ENCODE measurements around the gene ANKRD2.

GRCh38 chr10:97589479-97589878, 16.9 kb downstream of the ANKRD2 start, which contains the start of gene C10orf62:
- TF ChIP-seq ESRRA (IDR thresholded peaks at IDR 0.05; ENCODE audit: low read length): no peak
- no peak for TF ChIP-seq EP300 (IDR thresholded peaks at IDR 0.05; ENCODE audit: borderline replicate concordance in 1 of 2, control insufficient read depth in 1 of 2, low read depth in 2 of 2, low read length in 2 of 2)
- no peak for TF ChIP-seq CTCF (IDR thresholded peaks at IDR 0.05 in 2 of 3, conservative IDR thresholded peaks at IDR 0.05 in 1 of 3; ENCODE audit: control insufficient read depth in 2 of 3, extremely low read depth in 1 of 3, insufficient read depth in 1 of 3, low read depth in 3 of 3, low read length in 3 of 3)
- no peak for TF ChIP-seq USF2 (IDR thresholded peaks at IDR 0.05; ENCODE audit: borderline replicate concordance, low read depth, low read length)
- TF ChIP-seq IRF3 (IDR thresholded peaks at IDR 0.05): no peak
- TF ChIP-seq E2F4 (IDR thresholded peaks at IDR 0.05; ENCODE audit: low read depth, low read length): no peak
- TF ChIP-seq POLR2A (IDR thresholded peaks at IDR 0.05; ENCODE audit: low read depth, low read length): no peak

Measured in GM12878 (cell line).